Activated CD8-positive, alpha-beta T cell treated with anti-CD3 and anti-CD28 coated beads for 36 hours (primary cell): ENCODE results near the gene DUOX2. TPM values are rescaled to one million over a fixed set of nuclear protein-coding genes. Genes with fewer than 3 reads are reported as not detected.
"Not testable (repeated sequence)": the region's sequence is repeated elsewhere in the genome, so short reads cannot be mapped to it uniquely, and the experiment has no call there.

Experiments
- ATAC-seq: fragments of 200-7000 bp; cut with Tn5 transposase; one replicate; pipeline ENCODE4 v1.10.0; 2021; ENCODE audit warnings: mild to moderate bottlenecking, moderate library complexity
- CTCF ChIA-PET: fragments of 350-600 bp; sonication (Branson Sonifier 250); formaldehyde crosslinking; loops from one replicate; lab custom pipeline; 2021; ENCODE audit warnings: antibody characterized with exemption; lab: Charles Lee
- POLR2A ChIA-PET: fragments of 350-600 bp; sonication (Branson Sonifier 250); formaldehyde crosslinking; loops from one replicate; lab custom pipeline; 2021; ENCODE audit warnings: antibody characterized with exemption; lab: Charles Lee
- DNase-seq: peaks from one replicate; pipeline ENCODE4 v3.0.0-alpha.2; 2020
- H3K27ac Mint-ChIP-seq: one replicate; pipeline ENCODE4 v1.8.0; 2021; ENCODE audit warnings: mild to moderate bottlenecking, mixed read lengths
- H3K27me3 Mint-ChIP-seq: one replicate; pipeline ENCODE4 v1.8.0; 2021; ENCODE audit warnings: mixed read lengths
- H3K36me3 Mint-ChIP-seq: one replicate; pipeline ENCODE4 v1.8.0; 2021; ENCODE audit warnings: low read depth, mixed read lengths
- H3K4me1 Mint-ChIP-seq: one replicate; pipeline ENCODE4 v1.8.0; 2021; ENCODE audit warnings: low read depth, mixed read lengths
- H3K4me3 Mint-ChIP-seq: one replicate; pipeline ENCODE4 v1.8.0; 2021; ENCODE audit warnings: mild to moderate bottlenecking, moderate library complexity, mixed read lengths
- H3K9me3 Mint-ChIP-seq: one replicate; pipeline ENCODE4 v1.8.0; 2021; ENCODE audit warnings: mixed read lengths
- CTCF ChIP-seq: fragments of 200-600 bp; IDR thresholded peaks from one replicate; pipeline ENCODE4 v1.8.0; 2022; ENCODE audit warnings: antibody characterized with exemption, mild to moderate bottlenecking
- intact Hi-C: fragments of 100-400 bp; cut with micrococcal nuclease; formaldehyde crosslinking; loops from one replicate; pipeline ENCODE4 v1.10.0; 2022
- total RNA-seq, 2 experiments: library from RNA; stranded (reverse); gene quantifications; one replicate each; pipeline ENCODE4 v1.2.3, GENCODE V29; 2021

DUOX2 gene
- total RNA-seq, 2 experiments from 2014 or later: 0.05 to 0.18 TPM

GRCh38 chr15:45077391-45077790 lies 36.6 kb downstream of the DUOX2 start:
- CTCF ChIA-PET, H3K27me3 Mint-ChIP-seq, DNase-seq, H3K4me1 Mint-ChIP-seq, POLR2A ChIA-PET, intact Hi-C loops, H3K4me3 Mint-ChIP-seq, H3K36me3 Mint-ChIP-seq, H3K9me3 Mint-ChIP-seq, ATAC-seq, H3K27ac Mint-ChIP-seq: not testable (repeated sequence)

- H3K27me3 Mint-ChIP-seq, DNase-seq, POLR2A ChIA-PET, H3K4me3 Mint-ChIP-seq, CTCF ChIA-PET, H3K36me3 Mint-ChIP-seq, H3K27ac Mint-ChIP-seq, intact Hi-C loops, H3K9me3 Mint-ChIP-seq, ATAC-seq, H3K4me1 Mint-ChIP-seq: not testable (repeated sequence)
These were observed 38.3 kb downstream of the DUOX2 start for GRCh38 chr15:45075440-45076320.

GRCh38 chr15:45073602-45074001 lies 40.4 kb downstream of the DUOX2 start:
- POLR2A ChIA-PET, ATAC-seq, H3K4me3 Mint-ChIP-seq, H3K36me3 Mint-ChIP-seq, H3K9me3 Mint-ChIP-seq, H3K4me1 Mint-ChIP-seq, CTCF ChIA-PET, H3K27ac Mint-ChIP-seq, DNase-seq, intact Hi-C loops, H3K27me3 Mint-ChIP-seq: not testable (repeated sequence)

GRCh38 chr15:45069942-45070360 lies 44.0 kb downstream of the DUOX2 start:
- DNase-seq, H3K9me3 Mint-ChIP-seq, POLR2A ChIA-PET, H3K4me3 Mint-ChIP-seq, ATAC-seq, H3K4me1 Mint-ChIP-seq, CTCF ChIA-PET, intact Hi-C loops, H3K27ac Mint-ChIP-seq, H3K27me3 Mint-ChIP-seq, H3K36me3 Mint-ChIP-seq: not testable (repeated sequence)

- CTCF ChIA-PET: no interaction called here
- intact Hi-C loops: no loop called here
These were observed 49.6 kb downstream of the DUOX2 start for GRCh38 chr15:45064386-45064785.

GRCh38 chr15:45062301-45062700 lies 51.7 kb downstream of the DUOX2 start:
- intact Hi-C loops, H3K27me3 Mint-ChIP-seq, H3K27ac Mint-ChIP-seq, H3K9me3 Mint-ChIP-seq, ATAC-seq, DNase-seq, POLR2A ChIA-PET, H3K4me3 Mint-ChIP-seq: not testable (repeated sequence)
- CTCF ChIA-PET: interaction anchor here (2.2 kb wide), 1 partner anchor 56 kb away, joined by 5 read pairs; no protein-coding TSS in a partner anchor
- Mint-ChIP-seq H3K36me3 (peaks cover 33% of the 10 kb centered on the region), H3K4me1 (peaks cover 13% of the 10 kb centered on the region)

More at GRCh38 chr15:45064386-45064785, 49.6 kb downstream of the DUOX2 start:
- H3K4me3 Mint-ChIP-seq: no peak overlapping the region
- H3K4me1 Mint-ChIP-seq: peaks cover 14% of the 10 kb centered on the region
- POLR2A ChIA-PET: no interaction called here
- no peaks in the 10 kb centered on the region for H3K9me3 Mint-ChIP-seq
- no peaks in the 10 kb centered on the region for H3K27me3 Mint-ChIP-seq
- H3K27ac Mint-ChIP-seq: no peak overlapping the region
- H3K36me3 Mint-ChIP-seq: peaks cover 27% of the 10 kb centered on the region
- DNase-seq (no peak), ATAC-seq (no peak)
- no peak for TF ChIP-seq CTCF

- DNase-seq, H3K27ac Mint-ChIP-seq, H3K27me3 Mint-ChIP-seq, intact Hi-C loops, POLR2A ChIA-PET, ATAC-seq, H3K4me1 Mint-ChIP-seq, H3K4me3 Mint-ChIP-seq, H3K9me3 Mint-ChIP-seq: not testable (repeated sequence)
- CTCF ChIA-PET: interaction anchor here (1.2 kb wide), 1 partner anchor 10 kb away, joined by 4 read pairs; no protein-coding TSS in a partner anchor
- H3K36me3 Mint-ChIP-seq: peaks cover 33% of the 10 kb centered on the region
These were observed 55.0 kb downstream of the DUOX2 start for GRCh38 chr15:45058690-45059675.

- H3K27ac Mint-ChIP-seq, CTCF ChIA-PET: not testable (repeated sequence)
- peaks cover 56% of the 10 kb centered on the region for H3K36me3 Mint-ChIP-seq
These were observed 61.3 kb downstream of the DUOX2 start for GRCh38 chr15:45052676-45053075.

More at GRCh38 chr15:45052676-45053075, 61.3 kb downstream of the DUOX2 start:
- POLR2A ChIA-PET, intact Hi-C loops, H3K9me3 Mint-ChIP-seq, H3K27me3 Mint-ChIP-seq, H3K4me3 Mint-ChIP-seq, ATAC-seq, H3K4me1 Mint-ChIP-seq, DNase-seq: not testable (repeated sequence)
